ENCODE results near the gene ERBIN.

The ERBIN gene

GRCh38 chr5:65986796-65987195 is 60.4 kb downstream of the ERBIN start:
- no peak overlapping the region for H3K9ac ChIP-seq (ENCODE audit: low read length)
- H3K79me2 ChIP-seq (ENCODE audit: insufficient read depth, low read length), result peaks cover 73% of the 10 kb centered on the region
- H3F3A ChIP-seq (ENCODE audit: insufficient read depth, low read length), result no peaks in the 10 kb centered on the region
- H3K27me3 ChIP-seq (ENCODE audit: insufficient read depth, low read length), result no peaks in the 10 kb centered on the region
- no peaks in the 10 kb centered on the region for H3K9me3 ChIP-seq (ENCODE audit: low read length)
- TF ChIP-seq CTCF (IDR thresholded peaks at IDR 0.05; ENCODE audit: low read length), result no peak
- no peak for TF ChIP-seq EZH2 (IDR thresholded peaks at IDR 0.05; ENCODE audit: borderline replicate concordance, low read length)
- no peak overlapping the region for H3K4me2 ChIP-seq (ENCODE audit: low read length)
- peaks cover 12% of the 10 kb centered on the region; the same call in 1 of the 2 replicates for H3K36me3 ChIP-seq (ENCODE audit: insufficient read depth, low read length)
- no peaks in the 10 kb centered on the region for H3K4me1 ChIP-seq (ENCODE audit: insufficient read depth, low read length, severe bottlenecking)
- no peak overlapping the region for H3K27ac ChIP-seq (ENCODE audit: low read depth, low read length, poor library complexity, severe bottlenecking)
- H3K9me2 ChIP-seq (ENCODE audit: low read depth, low read length), result no peaks in the 10 kb centered on the region
- H4K20me1 ChIP-seq (ENCODE audit: insufficient read depth, low read length), result peaks cover 3% of the 10 kb centered on the region; the same call in 1 of the 2 replicates
- H2AFZ ChIP-seq (ENCODE audit: low read length), result no peak overlapping the region
- no peak overlapping the region for H3K4me3 ChIP-seq (ENCODE audit: low read depth, low read length, poor library complexity, severe bottlenecking)

- H3K4me1 ChIP-seq (ENCODE audit: insufficient read depth, low read length, severe bottlenecking), result no peaks in the 10 kb centered on the region
- peaks cover 21% of the 10 kb centered on the region; the same call in 1 of the 2 replicates for H3K36me3 ChIP-seq (ENCODE audit: insufficient read depth, low read length)
- H3F3A ChIP-seq (ENCODE audit: insufficient read depth, low read length), result no peaks in the 10 kb centered on the region
- TF ChIP-seq CTCF (IDR thresholded peaks at IDR 0.05; ENCODE audit: low read length) (no peak), EZH2 (IDR thresholded peaks at IDR 0.05; ENCODE audit: borderline replicate concordance, low read length) (no peak)
- no peak overlapping the region for H3K9ac ChIP-seq (ENCODE audit: low read length)
- no peaks in the 10 kb centered on the region for H3K9me2 ChIP-seq (ENCODE audit: low read depth, low read length)
- no peaks in the 10 kb centered on the region for H3K9me3 ChIP-seq (ENCODE audit: low read length)
- H3K79me2 ChIP-seq (ENCODE audit: insufficient read depth, low read length), result peaks cover 61% of the 10 kb centered on the region
- no peaks in the 10 kb centered on the region for H3K27me3 ChIP-seq (ENCODE audit: insufficient read depth, low read length)
- no peak overlapping the region for H2AFZ ChIP-seq (ENCODE audit: low read length)
- H3K4me3 ChIP-seq (ENCODE audit: low read depth, low read length, poor library complexity, severe bottlenecking), result no peak overlapping the region
- H4K20me1 ChIP-seq (ENCODE audit: insufficient read depth, low read length), result peaks cover 3% of the 10 kb centered on the region; the same call in 1 of the 2 replicates
- no peak overlapping the region for H3K27ac ChIP-seq (ENCODE audit: low read depth, low read length, poor library complexity, severe bottlenecking)
- no peak overlapping the region for H3K4me2 ChIP-seq (ENCODE audit: low read length)
These were observed 61.6 kb downstream of the ERBIN start for GRCh38 chr5:65987982-65988381.

- H3K27ac ChIP-seq (ENCODE audit: low read depth, low read length, poor library complexity, severe bottlenecking), result no peak overlapping the region
- H3K79me2 ChIP-seq (ENCODE audit: insufficient read depth, low read length), result peaks cover 54% of the 10 kb centered on the region
- no peak overlapping the region for H3K4me2 ChIP-seq (ENCODE audit: low read length)
- H3K9me3 ChIP-seq (ENCODE audit: low read length), result no peaks in the 10 kb centered on the region
- H3F3A ChIP-seq (ENCODE audit: insufficient read depth, low read length), result no peaks in the 10 kb centered on the region
- H2AFZ ChIP-seq (ENCODE audit: low read length), result no peak overlapping the region
- H3K4me3 ChIP-seq (ENCODE audit: low read depth, low read length, poor library complexity, severe bottlenecking), result no peak overlapping the region
- no peak overlapping the region for H3K9ac ChIP-seq (ENCODE audit: low read length)
- H3K27me3 ChIP-seq (ENCODE audit: insufficient read depth, low read length), result no peaks in the 10 kb centered on the region
- peaks cover 3% of the 10 kb centered on the region; the same call in 1 of the 2 replicates for H4K20me1 ChIP-seq (ENCODE audit: insufficient read depth, low read length)
- TF ChIP-seq CTCF (IDR thresholded peaks at IDR 0.05; ENCODE audit: low read length), result no peak
- TF ChIP-seq EZH2 (IDR thresholded peaks at IDR 0.05; ENCODE audit: borderline replicate concordance, low read length), result no peak
- H3K4me1 ChIP-seq (ENCODE audit: insufficient read depth, low read length, severe bottlenecking), result no peaks in the 10 kb centered on the region
- peaks cover 32% of the 10 kb centered on the region; the same call in 1 of the 2 replicates for H3K36me3 ChIP-seq (ENCODE audit: insufficient read depth, low read length)
- no peaks in the 10 kb centered on the region for H3K9me2 ChIP-seq (ENCODE audit: low read depth, low read length)
These were observed 62.8 kb downstream of the ERBIN start for GRCh38 chr5:65989158-65989557.

All from OCI-LY1 (cell line).